HG02571 (cell line): ENCODE results near the gene WTAP.
A peak's percentile ranks its signal among the peaks of the same experiment; 100 is the strongest.
"Not testable (repeated sequence)": the region's sequence is repeated elsewhere in the genome, so short reads cannot be mapped to it uniquely, and the experiment has no call there.

ENCODE experiments used
- ATAC-seq: cut with Tn5 transposase; IDR thresholded peaks from one replicate; pipeline ENCODE4 v1.9.1; 2021; ENCODE audit warnings: mild to moderate bottlenecking, moderate library complexity; ENCODE audit not compliant: unreplicated experiment

WTAP gene

DNA sequence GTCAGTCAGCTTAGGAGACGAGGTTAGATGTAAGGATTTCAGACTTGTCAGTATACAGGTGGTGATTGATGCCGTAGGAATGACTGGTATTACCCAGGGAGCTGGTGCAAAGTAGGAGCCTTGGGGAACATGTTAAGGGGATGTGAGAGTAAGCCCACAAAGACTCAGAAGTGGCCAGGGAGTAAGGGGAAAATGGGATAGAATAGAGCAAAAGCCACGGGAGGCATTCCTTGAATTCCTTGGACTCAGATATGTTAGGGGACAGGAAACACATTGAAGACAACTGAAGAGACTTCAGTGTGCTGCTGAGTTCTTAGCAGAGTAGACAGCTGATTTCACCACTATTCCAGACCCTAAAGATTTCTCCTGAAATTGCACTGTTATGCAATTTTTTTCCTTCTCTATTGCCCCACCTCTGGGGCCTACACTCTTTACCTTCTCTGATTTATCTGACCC, 33.3 kb downstream of the WTAP start:
- no peak for ATAC-seq

- ATAC-seq: peak; percentile 1
These were observed 34.0 kb downstream of the WTAP start for GRCh38 chr6:159761129-159761872.

DNA sequence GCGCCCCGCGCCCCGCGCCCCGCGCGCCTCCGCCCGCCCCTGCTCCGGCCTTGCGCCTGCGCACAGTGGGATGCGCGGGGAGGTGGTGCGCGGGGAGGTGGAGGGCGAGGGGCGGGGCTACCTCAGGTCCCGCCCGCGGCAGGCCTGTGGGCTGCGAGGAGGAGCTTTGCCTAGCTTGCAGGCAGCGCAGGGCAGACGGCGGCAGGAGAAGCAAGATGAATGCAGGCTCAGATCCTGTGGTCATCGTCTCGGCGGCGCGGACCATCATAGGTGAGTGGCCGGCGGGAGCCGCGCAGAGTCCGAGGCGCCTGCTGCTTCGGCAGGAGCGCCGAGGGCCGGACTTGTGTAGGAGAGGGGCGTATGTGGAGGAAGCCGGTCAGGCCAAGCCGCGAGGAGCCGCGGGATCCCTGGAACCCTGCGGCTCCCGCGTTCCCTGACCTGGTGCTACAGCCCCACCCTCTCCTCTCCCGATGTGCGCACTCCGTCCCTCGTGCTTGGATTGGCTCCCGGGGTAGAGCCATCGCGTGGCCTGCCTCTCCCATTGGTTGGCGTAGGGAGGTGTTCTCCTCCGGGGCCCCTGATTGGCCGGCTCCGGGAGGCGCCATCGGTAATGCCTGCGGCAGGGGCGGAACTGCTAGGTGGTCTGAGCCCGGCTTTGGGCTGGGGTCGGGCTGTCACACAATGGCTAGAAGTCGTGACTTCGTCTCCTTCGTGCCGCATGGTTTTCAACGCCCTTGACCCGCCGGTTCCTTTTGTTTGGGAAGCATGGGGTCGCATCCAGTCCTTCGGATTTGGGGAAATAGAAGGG, 34.8 kb downstream of the WTAP start, which contains the start of gene ACAT2:
TSS of gene ACAT2 (plus strand) at position 173 of the 808 bp plus-strand sequence. CDS start at position 216, 43 bp downstream.
- peak; percentile 96 for ATAC-seq

GRCh38 chr6:159762681-159763293, 35.5 kb downstream of the WTAP start:
- peak; percentile 21 for ATAC-seq

GRCh38 chr6:159766906-159767305, 39.6 kb downstream of the WTAP start:
- no peak for ATAC-seq

- ATAC-seq: no peak
These were observed 42.2 kb downstream of the WTAP start for GRCh38 chr6:159769470-159769869.

- no peak for ATAC-seq
These were observed 44.9 kb downstream of the WTAP start for GRCh38 chr6:159772196-159772595.

DNA sequence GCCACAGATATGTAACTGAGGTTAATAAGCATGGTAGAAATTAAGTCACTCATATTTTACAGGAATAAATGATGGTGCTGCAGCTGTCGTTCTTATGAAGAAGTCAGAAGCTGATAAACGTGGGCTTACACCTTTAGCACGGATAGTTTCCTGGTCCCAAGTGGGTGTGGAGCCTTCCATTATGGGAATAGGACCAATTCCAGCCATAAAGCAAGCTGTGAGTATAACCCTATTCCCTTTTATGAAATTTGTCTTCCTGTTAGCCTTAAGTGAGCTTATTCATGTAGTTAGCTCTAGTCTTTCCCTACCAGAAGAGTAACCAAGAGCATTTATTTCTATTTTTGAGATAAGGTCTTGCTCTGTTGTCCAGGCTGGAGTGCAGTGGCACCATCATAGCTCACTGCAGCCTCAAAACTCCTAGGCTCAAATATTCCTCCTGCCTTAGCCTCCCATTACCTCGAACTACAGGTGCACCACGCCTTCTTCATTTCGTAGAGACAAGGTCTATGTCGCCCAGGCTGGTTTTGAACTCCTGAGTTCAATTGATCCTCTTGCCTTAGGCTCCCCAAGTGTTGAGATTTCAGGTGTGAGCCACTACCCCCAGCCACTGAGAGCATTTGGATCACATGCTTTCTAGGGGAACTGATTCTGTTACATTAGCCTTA, 50.1 kb downstream of the WTAP start:
- ATAC-seq: no peak

DNA sequence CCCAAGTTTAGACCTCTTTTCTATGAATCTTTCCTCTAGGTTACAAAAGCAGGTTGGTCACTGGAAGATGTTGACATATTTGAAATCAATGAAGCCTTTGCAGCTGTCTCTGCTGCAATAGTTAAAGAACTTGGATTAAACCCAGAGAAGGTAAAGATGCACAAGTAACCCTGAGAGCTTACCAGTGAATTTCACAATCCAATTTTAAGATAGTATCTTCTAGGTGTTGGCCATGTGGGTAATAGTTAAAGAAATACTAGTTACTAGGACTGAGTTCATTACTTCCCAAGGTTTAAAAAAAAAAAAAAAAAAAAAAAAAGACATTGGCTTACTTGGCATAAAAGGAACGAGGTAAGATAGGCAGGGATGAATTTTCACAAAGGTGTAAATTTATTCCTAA, 50.8 kb downstream of the WTAP start:
- ATAC-seq: no peak

- ATAC-seq: no peak
These were observed 51.3 kb downstream of the WTAP start for GRCh38 chr6:159778542-159779103.

- no peak for ATAC-seq
These were observed 61.0 kb downstream of the WTAP start for GRCh38 chr6:159788276-159788675.

DNA sequence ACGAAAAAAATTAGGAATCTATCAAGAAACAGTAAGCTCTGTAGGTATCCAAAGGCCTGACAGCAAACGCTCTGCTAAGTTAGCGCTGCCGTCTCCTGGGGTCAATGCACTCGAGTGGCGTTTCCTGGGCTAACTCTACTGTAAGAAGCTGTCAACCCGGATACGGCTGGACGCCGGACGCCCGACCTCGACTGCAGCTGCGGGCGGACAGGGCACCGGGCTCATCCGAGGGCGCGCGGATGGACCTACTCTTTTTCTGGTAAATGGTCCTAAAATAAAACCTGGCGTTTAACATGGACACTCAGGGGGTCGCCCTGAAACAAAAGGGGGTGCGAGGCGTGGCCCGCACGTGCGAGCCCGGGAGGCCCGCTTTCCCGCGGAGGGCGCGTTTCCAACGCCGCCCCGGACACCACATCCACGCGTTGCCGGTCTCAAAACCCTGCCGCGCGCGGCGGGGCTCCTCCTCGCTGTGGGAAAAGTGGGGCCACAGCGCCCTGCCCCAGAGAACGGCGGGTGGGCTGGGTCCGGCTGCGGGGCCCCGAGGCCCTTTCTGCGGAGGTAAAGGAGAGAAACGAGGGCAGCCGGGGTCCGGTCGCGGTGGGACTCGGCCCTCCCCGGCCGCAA, 61.6 kb downstream of the WTAP start:
- ATAC-seq: no peak

GRCh38 chr6:159789377-159790148, 62.3 kb downstream of the WTAP start, which contains the start of gene TCP1:
TSS of gene TCP1 (minus strand) at chr6:159789602. CDS start at chr6:159789468, 134 bp downstream.
- peak; percentile 79 for ATAC-seq

DNA sequence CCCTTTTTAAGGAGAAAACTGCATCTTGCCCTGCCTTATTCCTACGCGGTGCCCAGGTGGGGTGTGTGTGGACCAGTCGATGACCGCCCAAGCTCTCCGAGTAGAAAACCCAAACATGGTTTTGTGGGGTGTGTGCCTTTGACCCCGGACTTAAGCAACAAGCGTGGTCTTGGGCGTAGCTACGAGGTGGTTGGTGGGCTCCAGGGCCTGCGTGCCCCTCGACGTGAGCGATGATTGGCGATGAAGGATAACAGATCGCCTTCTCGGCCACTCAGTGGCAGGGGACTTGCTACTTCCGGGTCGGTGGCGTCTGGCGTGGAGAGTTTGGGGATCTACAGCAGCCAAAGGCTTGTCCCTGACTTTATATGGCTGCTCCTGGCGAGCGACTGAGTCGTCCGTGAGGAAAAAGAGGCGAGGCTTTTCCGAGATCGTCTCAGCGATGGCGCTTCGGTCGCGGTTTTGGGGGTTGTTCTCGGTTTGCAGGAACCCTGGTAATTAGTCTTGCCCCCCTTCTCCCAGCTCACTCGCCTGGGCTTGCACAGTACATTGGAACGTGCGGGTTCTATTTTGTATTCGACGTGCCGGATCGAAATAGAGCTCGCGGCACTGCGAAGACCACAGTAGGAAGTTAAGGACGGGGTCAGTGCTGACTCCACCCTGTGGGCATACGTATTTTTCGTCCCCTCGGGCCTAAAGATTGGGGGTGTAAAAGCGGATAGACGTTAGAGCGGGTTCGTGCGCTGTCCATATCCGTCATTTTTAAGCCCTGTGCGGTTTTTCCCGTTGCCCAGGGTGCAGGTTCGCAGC, 63.0 kb downstream of the WTAP start, which contains the start of gene MRPL18:
TSS of gene MRPL18 (plus strand) at position 319 of the 807 bp plus-strand sequence. CDS start at position 440, 121 bp downstream.
- ATAC-seq: peak; percentile 81

- ATAC-seq: no peak
These were observed 63.8 kb downstream of the WTAP start for GRCh38 chr6:159790956-159791598.

- ATAC-seq: not testable (repeated sequence)
These were observed 67.7 kb downstream of the WTAP start for GRCh38 chr6:159794976-159795375.

- no peak for ATAC-seq
These were observed 70.2 kb downstream of the WTAP start for GRCh38 chr6:159797554-159797953.
